Measurements from ENCODE around the gene RGS9BP.
A peak's percentile ranks its signal among the peaks of the same experiment; 100 is the strongest.

Gene RGS9BP

DNA sequence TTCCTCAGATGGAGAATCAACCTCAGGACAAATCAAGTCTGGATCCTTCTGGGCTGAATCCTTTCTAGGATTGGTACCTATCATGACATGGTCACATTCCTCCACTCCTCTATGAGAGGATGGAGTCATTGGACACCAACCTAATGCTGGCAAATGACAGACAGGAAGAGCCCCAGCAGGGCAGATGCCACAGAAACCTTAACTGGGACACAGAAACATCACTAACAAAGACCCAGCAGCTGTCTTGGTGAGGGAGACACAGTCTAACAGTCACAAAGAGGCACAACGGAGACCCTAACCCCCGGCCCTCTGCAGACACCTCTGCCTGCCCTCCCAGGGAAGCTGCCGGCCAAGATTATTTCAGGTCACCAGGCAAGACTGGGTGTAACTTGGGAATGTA lies 2.8 kb upstream of the RGS9BP start:
- no CpG with 5 or more reads among the region's 3 CpGs for WGBS, 2 donors (ENCODE audit: extremely low coverage in 2 of 2, insufficient read length in 2 of 2, insufficient replicate concordance in 1 of 2)
- no peak overlapping the region for H2BK15ac ChIP-seq (ENCODE audit: low read length)
- H3K4ac ChIP-seq (ENCODE audit: low read length): no peak overlapping the region
- H3K36me3 ChIP-seq (replicated peaks in 1 of 2; ENCODE audit: control insufficient read depth in 2 of 2, insufficient read depth in 2 of 2, low read length in 2 of 2): no peaks in the 10 kb centered on the region
- H2AK5ac ChIP-seq (ENCODE audit: low read depth, low read length): no peak overlapping the region
- peaks cover 3% of the 10 kb centered on the region for H3K79me1 ChIP-seq (ENCODE audit: low read depth, low read length)
- DNase-seq (ENCODE audit: low spot score): no peak
- H2AFZ ChIP-seq (ENCODE audit: low read length): no peak overlapping the region
- H3K4me3 ChIP-seq (ENCODE audit: low read length in 2 of 2): no peak overlapping the region
- no peaks in the 10 kb centered on the region for H3K9me3 ChIP-seq (replicated peaks in 1 of 2; ENCODE audit: control insufficient read depth in 2 of 2, insufficient read depth in 1 of 2, low read depth in 1 of 2, low read length in 2 of 2)
- no peak overlapping the region for H4K91ac ChIP-seq (ENCODE audit: low read depth, low read length, poor library complexity)
- no peak overlapping the region for H2BK5ac ChIP-seq (ENCODE audit: low read length)
- no peak overlapping the region for H3K4me2 ChIP-seq (ENCODE audit: insufficient read depth, low read length, poor library complexity, severe bottlenecking)
- peaks cover 6 to 13% of the 10 kb centered on the region in 2 donors for H3K4me1 ChIP-seq (ENCODE audit: control insufficient read depth in 2 of 2, insufficient read depth in 1 of 2, low read depth in 1 of 2, low read length in 2 of 2)
- no peak overlapping the region for H3K9ac ChIP-seq (ENCODE audit: low read depth, low read length, poor library complexity)
- H3K18ac ChIP-seq (ENCODE audit: low read length): no peak overlapping the region
- no peak overlapping the region for H2BK12ac ChIP-seq (ENCODE audit: low read length)
- no peak overlapping the region for H3K23ac ChIP-seq (ENCODE audit: low read depth, low read length, poor library complexity)
- H3K14ac ChIP-seq (ENCODE audit: low read length): no peak overlapping the region
- H2BK120ac ChIP-seq (ENCODE audit: low read depth, low read length): no peak overlapping the region
- H3K27ac ChIP-seq (replicated peaks; ENCODE audit: low read length): no peak overlapping the region
- no peak overlapping the region for H4K8ac ChIP-seq (ENCODE audit: low read depth, low read length)
- H3K27me3 ChIP-seq (ENCODE audit: control insufficient read depth in 3 of 3, insufficient read depth in 3 of 3, low read depth in 1 of 3, low read length in 3 of 3): peaks cover 10 to 25% (median 13%) of the 10 kb centered on the region in 3 experiments

GRCh38 chr19:32673573-32673972 lies 2.1 kb upstream of the RGS9BP start:
- no peak overlapping the region for H2BK5ac ChIP-seq (ENCODE audit: low read length)
- no peak overlapping the region for H3K4ac ChIP-seq (ENCODE audit: low read length)
- no peak overlapping the region for H2AK5ac ChIP-seq (ENCODE audit: low read depth, low read length)
- no peaks in the 10 kb centered on the region for H3K36me3 ChIP-seq (replicated peaks in 1 of 2; ENCODE audit: control insufficient read depth in 2 of 2, insufficient read depth in 2 of 2, low read length in 2 of 2)
- no peak overlapping the region for H2BK15ac ChIP-seq (ENCODE audit: low read length)
- H3K18ac ChIP-seq (ENCODE audit: low read length): no peak overlapping the region
- no peak overlapping the region for H2AFZ ChIP-seq (ENCODE audit: low read length)
- H3K4me3 ChIP-seq (ENCODE audit: low read length in 2 of 2): no peak overlapping the region
- peaks cover 10 to 33% (median 13%) of the 10 kb centered on the region in 3 experiments for H3K27me3 ChIP-seq (ENCODE audit: control insufficient read depth in 3 of 3, insufficient read depth in 3 of 3, low read depth in 1 of 3, low read length in 3 of 3)
- H3K23ac ChIP-seq (ENCODE audit: low read depth, low read length, poor library complexity): no peak overlapping the region
- H3K9me3 ChIP-seq (replicated peaks in 1 of 2; ENCODE audit: control insufficient read depth in 2 of 2, insufficient read depth in 1 of 2, low read depth in 1 of 2, low read length in 2 of 2): no peaks in the 10 kb centered on the region
- H2BK12ac ChIP-seq (ENCODE audit: low read length): no peak overlapping the region
- H2BK120ac ChIP-seq (ENCODE audit: low read depth, low read length): no peak overlapping the region
- no peak overlapping the region for H4K91ac ChIP-seq (ENCODE audit: low read depth, low read length, poor library complexity)
- H3K4me2 ChIP-seq (ENCODE audit: insufficient read depth, low read length, poor library complexity, severe bottlenecking): no peak overlapping the region
- H3K14ac ChIP-seq (ENCODE audit: low read length): no peak overlapping the region
- WGBS, 2 donors (ENCODE audit: extremely low coverage in 2 of 2, insufficient read length in 2 of 2, insufficient replicate concordance in 1 of 2): no CpG with 5 or more reads among the region's 10 CpGs
- H4K8ac ChIP-seq (ENCODE audit: low read depth, low read length): no peak overlapping the region
- peaks cover 6 to 16% of the 10 kb centered on the region in 2 donors for H3K4me1 ChIP-seq (ENCODE audit: control insufficient read depth in 2 of 2, insufficient read depth in 1 of 2, low read depth in 1 of 2, low read length in 2 of 2)
- H3K9ac ChIP-seq (ENCODE audit: low read depth, low read length, poor library complexity): no peak overlapping the region
- H3K79me1 ChIP-seq (ENCODE audit: low read depth, low read length): no peaks in the 10 kb centered on the region
- H3K27ac ChIP-seq (replicated peaks; ENCODE audit: low read length): no peak overlapping the region
- DNase-seq (ENCODE audit: low spot score): no peak

DNA sequence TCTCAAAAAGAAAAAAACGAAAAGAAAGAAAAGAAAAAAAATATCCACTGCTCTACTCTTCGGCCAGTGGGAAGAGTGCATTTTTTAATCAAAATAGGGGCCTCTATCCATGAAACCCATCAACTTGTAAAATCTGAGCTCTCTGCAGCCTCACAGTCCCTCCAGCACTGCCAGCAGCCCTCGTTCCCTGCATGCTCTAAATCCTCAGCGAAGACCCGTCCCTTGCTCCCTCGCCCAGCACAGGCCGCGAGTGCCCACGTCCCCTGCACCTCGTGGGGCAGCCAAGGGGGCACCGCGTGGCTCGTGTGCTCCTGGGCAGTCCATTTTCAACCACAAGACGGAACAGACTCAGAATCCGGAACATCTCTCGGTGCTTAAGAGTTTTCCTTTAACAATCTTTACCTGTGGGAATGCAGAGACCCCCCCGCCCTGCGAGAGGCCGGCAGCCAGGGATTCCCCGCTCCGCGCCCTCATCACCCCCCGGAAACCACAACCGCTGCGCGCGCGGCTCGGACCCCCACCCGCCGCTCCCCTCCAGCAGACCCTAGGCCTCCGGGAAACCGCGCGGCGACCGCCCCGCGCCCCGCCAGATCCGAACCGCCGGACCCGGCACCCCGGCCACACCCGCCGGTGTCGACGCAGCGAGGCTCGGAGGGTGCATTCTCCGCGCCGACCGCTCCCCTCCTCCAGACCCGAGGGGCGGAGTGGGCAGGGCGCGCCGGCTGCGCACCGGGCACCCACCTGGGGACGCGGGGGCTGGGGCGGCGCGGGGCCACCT lies 1.3 kb upstream of the RGS9BP start:
- H2BK120ac ChIP-seq (ENCODE audit: low read depth, low read length): no peak overlapping the region
- no peak overlapping the region for H3K4ac ChIP-seq (ENCODE audit: low read length)
- no CpG with 5 or more reads among the region's 67 CpGs for WGBS, 2 donors (ENCODE audit: extremely low coverage in 2 of 2, insufficient read length in 2 of 2, insufficient replicate concordance in 1 of 2)
- peaks cover 10 to 39% (median 13%) of the 10 kb centered on the region in 3 experiments for H3K27me3 ChIP-seq (ENCODE audit: control insufficient read depth in 3 of 3, insufficient read depth in 3 of 3, low read depth in 1 of 3, low read length in 3 of 3)
- H3K14ac ChIP-seq (ENCODE audit: low read length): peak overlapping the region; percentile 0
- H3K18ac ChIP-seq (ENCODE audit: low read length): peak overlapping the region; percentile 80
- peak overlapping the region; percentile 77 for H3K4me2 ChIP-seq (ENCODE audit: insufficient read depth, low read length, poor library complexity, severe bottlenecking)
- H4K91ac ChIP-seq (ENCODE audit: low read depth, low read length, poor library complexity): no peak overlapping the region
- no peak overlapping the region for H2AK5ac ChIP-seq (ENCODE audit: low read depth, low read length)
- peak overlapping the region; percentile 99 for H2AFZ ChIP-seq (ENCODE audit: low read length)
- H2BK12ac ChIP-seq (ENCODE audit: low read length): no peak overlapping the region
- peak overlapping the region; percentile 83 for H3K9ac ChIP-seq (ENCODE audit: low read depth, low read length, poor library complexity)
- peak overlapping the region; percentile 85 to 94 for H3K4me3 ChIP-seq (ENCODE audit: low read length in 2 of 2)
- DNase-seq (ENCODE audit: low spot score): peak; percentile 14
- no peak overlapping the region for H4K8ac ChIP-seq (ENCODE audit: low read depth, low read length)
- no peaks in the 10 kb centered on the region for H3K36me3 ChIP-seq (replicated peaks in 1 of 2; ENCODE audit: control insufficient read depth in 2 of 2, insufficient read depth in 2 of 2, low read length in 2 of 2)
- peak overlapping the region; percentile 41 for H2BK15ac ChIP-seq (ENCODE audit: low read length)
- peaks cover 6 to 16% of the 10 kb centered on the region in 2 donors for H3K4me1 ChIP-seq (ENCODE audit: control insufficient read depth in 2 of 2, insufficient read depth in 1 of 2, low read depth in 1 of 2, low read length in 2 of 2)
- no peaks in the 10 kb centered on the region for H3K79me1 ChIP-seq (ENCODE audit: low read depth, low read length)
- peak overlapping the region; percentile 1 for H2BK5ac ChIP-seq (ENCODE audit: low read length)
- H3K9me3 ChIP-seq (replicated peaks in 1 of 2; ENCODE audit: control insufficient read depth in 2 of 2, insufficient read depth in 1 of 2, low read depth in 1 of 2, low read length in 2 of 2): no peaks in the 10 kb centered on the region
- no peak overlapping the region for H3K27ac ChIP-seq (replicated peaks; ENCODE audit: low read length)
- peak overlapping the region; percentile 21 for H3K23ac ChIP-seq (ENCODE audit: low read depth, low read length, poor library complexity)

DNA sequence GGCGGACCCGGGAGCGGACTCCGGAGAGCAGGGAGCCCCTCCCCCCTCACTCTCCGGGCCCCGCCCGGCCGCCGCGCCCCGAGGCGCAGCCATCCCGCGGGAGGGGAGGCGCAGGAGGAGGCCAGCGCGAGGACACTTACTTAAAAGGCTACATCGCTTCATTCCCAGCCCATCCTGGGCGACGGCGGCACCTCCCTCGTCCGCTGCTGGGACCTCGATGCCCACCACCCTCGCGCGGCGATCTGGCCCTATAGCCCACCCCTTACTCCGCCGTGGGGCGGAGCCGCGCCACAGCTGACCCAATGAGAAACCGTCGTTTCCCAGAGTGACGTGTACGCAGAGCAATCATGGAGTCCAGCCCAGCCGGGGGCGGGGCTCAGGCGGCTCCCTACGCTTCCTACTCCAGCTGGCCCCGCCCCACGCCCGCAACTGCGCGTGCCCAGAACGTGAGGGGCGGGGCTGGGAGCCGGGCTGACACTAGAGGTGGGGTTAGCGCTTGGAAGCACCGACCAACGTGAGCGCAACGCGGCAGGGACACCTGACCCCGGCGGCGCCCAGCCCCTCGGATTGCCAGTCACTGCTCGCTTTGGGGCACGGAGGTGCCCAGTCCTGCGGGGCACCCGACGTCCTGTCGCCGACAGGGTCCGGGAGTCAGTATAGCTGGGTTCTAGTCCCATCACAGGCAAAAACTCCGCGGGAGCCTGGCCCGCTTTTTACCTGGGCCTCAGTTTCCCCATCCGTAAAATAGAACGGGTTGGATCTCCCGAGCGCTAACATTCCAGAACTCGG lies 523 bp upstream of the RGS9BP start, which contains the start of gene ANKRD27:
Gene ANKRD27 (minus strand): TSS at position 250 of the 789 bp plus-strand sequence. CDS start 16,165 bp downstream, outside the sequence.
- Histone ChIP-seq H3K18ac (ENCODE audit: low read length) (peak within 1 kb of the TSS; percentile 98), H2BK120ac (ENCODE audit: low read depth, low read length) (peak within 1 kb of the TSS; percentile 89), H4K91ac (ENCODE audit: low read depth, low read length, poor library complexity) (no peak within 1 kb of the TSS), H3K27ac (replicated peaks; ENCODE audit: low read length) (no peak within 1 kb of the TSS), H2AK5ac (ENCODE audit: low read depth, low read length) (peak within 1 kb of the TSS; percentile 99), H4K8ac (ENCODE audit: low read depth, low read length) (peak within 1 kb of the TSS; percentile 9), H3K4ac (ENCODE audit: low read length) (no peak within 1 kb of the TSS), H3K23ac (ENCODE audit: low read depth, low read length, poor library complexity) (peak within 1 kb of the TSS; percentile 77), H3K9ac (ENCODE audit: low read depth, low read length, poor library complexity) (peak within 1 kb of the TSS; percentile 87), H2BK12ac (ENCODE audit: low read length) (peak within 1 kb of the TSS; percentile 99), H3K79me1 (ENCODE audit: low read depth, low read length) (no peaks in the 10 kb centered on the region), H2BK15ac (ENCODE audit: low read length) (peak within 1 kb of the TSS; percentile 100), H3K9me3 (replicated peaks in 1 of 2; ENCODE audit: control insufficient read depth in 2 of 2, insufficient read depth in 1 of 2, low read depth in 1 of 2, low read length in 2 of 2) (no peaks in the 10 kb centered on the region), H3K14ac (ENCODE audit: low read length) (peak within 1 kb of the TSS; percentile 86), H3K4me3 (ENCODE audit: low read length in 2 of 2) (peak within 1 kb of the TSS; percentile 85 to 94), H2AFZ (ENCODE audit: low read length) (peak within 1 kb of the TSS; percentile 99), H3K4me1 (ENCODE audit: control insufficient read depth in 2 of 2, insufficient read depth in 1 of 2, low read depth in 1 of 2, low read length in 2 of 2) (peaks cover 6 to 16% of the 10 kb centered on the region in 2 donors), H3K36me3 (replicated peaks in 1 of 2; ENCODE audit: control insufficient read depth in 2 of 2, insufficient read depth in 2 of 2, low read length in 2 of 2) (no peaks in the 10 kb centered on the region), H3K4me2 (ENCODE audit: insufficient read depth, low read length, poor library complexity, severe bottlenecking) (peak within 1 kb of the TSS; percentile 93), H3K27me3 (ENCODE audit: control insufficient read depth in 3 of 3, insufficient read depth in 3 of 3, low read depth in 1 of 3, low read length in 3 of 3) (peaks cover 10 to 46% (median 13%) of the 10 kb centered on the region in 3 experiments), H2BK5ac (ENCODE audit: low read length) (peak within 1 kb of the TSS; percentile 83)
- no CpG with 5 or more reads among the region's 75 CpGs for WGBS, 2 donors (ENCODE audit: extremely low coverage in 2 of 2, insufficient read length in 2 of 2, insufficient replicate concordance in 1 of 2)
- DNase-seq (ENCODE audit: low spot score): peak; percentile 99

Data from neuronal stem cell (in vitro differentiated cells).